HTR-8/SVneo (cell line): ENCODE measurements around the gene ZKSCAN5.
A peak's percentile ranks its signal among the peaks of the same experiment; 100 is the strongest.
"Not testable (repeated sequence)": the region's sequence is repeated elsewhere in the genome, so short reads cannot be mapped to it uniquely, and the experiment has no call there.

Experiments used
- DNase-seq: peaks from one replicate; pipeline ENCODE4 v3.0.0; 2011; ENCODE audit warnings: low spot score, mixed read lengths; ENCODE audit not compliant: insufficient read length
- FAIRE-seq: peaks from 2 replicates; lab custom pipeline; 2011; peaks lifted over from hg19 to GRCh38; lab: Jason Lieb, UNC

ZKSCAN5 gene

DNA sequence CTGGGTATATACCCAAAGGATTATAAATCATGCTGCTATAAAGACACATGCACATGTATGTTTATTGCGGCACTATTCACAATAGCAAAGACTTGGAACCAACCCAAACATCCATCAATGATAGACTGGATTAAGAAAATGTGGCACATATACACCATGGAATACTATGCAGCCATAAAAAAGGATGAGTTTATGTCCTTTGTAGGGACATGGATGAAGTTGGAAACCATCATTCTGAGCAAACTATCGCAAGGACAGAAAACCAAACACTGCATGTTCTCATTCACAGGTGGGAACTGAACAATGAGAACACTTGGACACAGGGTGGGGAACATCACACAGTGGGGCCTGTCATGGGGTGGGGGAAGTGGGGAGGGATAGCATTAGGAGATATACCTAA is 45.1 kb downstream of the ZKSCAN5 start:
- not testable (repeated sequence) for DNase-seq, FAIRE-seq

DNA sequence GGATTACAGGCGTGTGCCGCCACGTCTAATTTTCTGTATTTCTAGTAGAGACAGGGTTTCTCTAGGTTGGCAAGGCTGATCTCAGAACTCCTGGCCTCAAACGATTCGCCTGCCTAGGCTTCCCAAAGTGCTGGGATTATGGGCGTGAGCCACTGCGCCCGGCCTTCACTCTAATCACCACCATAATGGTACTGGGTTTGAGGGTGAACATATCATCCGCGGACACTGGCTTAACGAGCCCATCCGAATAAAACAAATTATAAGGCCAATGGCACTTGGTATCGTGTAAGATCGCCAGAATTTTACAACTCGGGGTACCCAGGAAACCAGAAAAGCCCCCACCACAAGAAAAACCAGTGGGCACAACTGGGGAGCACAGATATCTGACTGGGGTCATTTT is 46.9 kb downstream of the ZKSCAN5 start:
- DNase-seq (no peak), FAIRE-seq (no peak)

DNA sequence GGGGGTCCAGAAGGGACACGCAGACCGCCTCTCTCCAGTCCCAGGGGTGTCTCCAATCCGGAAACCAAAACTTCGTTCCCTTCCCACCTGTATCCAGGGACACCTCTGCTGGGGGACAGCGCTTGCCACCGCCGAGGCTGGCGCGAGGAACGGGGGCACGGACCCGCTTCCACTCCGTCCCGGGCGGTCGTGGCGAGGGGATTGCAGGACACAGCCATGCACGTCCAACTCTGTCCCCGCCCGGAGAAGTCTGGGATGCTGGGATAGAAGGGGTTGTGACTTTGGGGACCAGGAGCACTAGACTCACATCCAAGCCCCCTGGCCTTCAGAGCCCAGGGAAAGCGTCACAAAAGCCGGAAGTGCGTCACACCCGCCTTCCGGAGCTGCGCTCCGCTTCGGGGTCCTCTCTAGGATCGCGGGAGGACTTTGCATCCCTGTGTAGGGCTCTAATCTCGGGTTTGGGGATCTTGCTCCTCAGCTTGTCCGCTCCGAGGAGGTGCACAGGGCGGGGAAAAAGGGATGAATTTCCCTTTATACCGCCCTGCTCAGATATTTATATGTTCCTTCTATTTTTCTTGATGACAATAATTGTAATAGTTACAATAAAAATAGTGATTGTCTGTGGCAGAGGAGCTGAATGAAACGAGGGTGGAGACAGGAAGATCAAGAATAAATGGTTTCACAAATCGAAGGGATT is 47.5 kb downstream of the ZKSCAN5 start, which contains the start of gene FAM200A:
Gene FAM200A (minus strand): TSS at position 348 of the 697 bp plus-strand sequence. CDS start 3,707 bp downstream, outside the sequence.
- FAIRE-seq = no peak
- DNase-seq = peak; percentile 90

DNA sequence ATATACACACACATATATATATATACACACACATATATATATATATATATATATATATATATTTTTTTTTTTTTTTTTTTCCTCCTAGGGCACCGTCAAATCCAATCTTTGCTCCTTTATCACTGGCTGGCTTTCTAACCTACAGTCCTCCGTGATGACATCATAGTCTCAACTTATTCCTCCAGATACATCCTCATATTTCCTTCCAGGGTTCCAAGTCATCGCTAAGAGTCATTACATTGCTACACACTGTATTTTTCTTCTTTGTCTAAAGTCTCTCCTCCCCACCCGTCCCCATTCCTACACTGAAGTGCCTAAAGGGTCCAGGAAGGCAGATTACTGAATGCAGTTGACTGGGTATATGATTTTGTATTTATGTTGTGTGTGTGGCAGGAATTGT is 48.6 kb downstream of the ZKSCAN5 start:
- DNase-seq (no peak), FAIRE-seq (no peak)

DNA sequence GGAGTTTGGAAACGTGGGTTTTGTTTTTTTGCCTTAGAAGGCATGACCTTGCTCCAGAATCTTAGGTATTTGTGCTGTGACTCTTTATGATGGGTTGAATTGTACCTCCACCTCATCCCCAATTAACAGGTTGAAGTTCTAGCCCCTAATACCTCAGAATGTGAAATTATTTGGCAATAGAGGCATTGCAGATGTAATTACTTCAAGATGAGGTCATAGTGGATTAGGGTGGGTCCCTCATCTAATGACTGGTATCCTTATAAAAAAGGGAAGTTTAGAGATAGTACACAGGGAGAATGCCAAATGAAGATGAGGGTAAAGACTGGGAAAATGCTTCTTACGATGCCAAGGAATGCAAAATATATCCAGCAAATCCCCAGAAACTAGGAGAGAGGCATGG is 50.5 kb downstream of the ZKSCAN5 start:
- no peak for FAIRE-seq

DNA sequence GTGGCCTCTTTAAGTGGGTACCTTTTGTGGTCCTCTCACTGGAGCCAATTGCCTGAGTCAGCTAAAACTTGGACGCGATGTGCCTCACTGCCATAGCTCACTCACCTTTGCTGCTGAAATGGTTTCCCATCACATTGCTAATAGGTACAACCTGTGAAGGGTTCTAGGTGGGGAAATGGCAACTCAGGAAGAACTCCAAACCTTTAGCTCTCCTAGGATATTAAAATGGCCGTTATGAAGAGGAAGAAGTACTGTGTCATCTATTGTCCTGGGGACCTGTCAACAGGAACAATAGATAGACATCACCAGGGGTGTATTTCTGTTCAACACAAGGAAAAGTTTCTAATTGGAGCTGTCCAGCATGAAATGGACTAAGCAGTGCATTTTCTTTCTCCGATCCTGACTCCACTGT is 52.7 kb downstream of the ZKSCAN5 start:
- FAIRE-seq (no peak), DNase-seq (no peak)

More for the DNA sequence above, 50.5 kb downstream of the ZKSCAN5 start:
- DNase-seq = no peak

DNA sequence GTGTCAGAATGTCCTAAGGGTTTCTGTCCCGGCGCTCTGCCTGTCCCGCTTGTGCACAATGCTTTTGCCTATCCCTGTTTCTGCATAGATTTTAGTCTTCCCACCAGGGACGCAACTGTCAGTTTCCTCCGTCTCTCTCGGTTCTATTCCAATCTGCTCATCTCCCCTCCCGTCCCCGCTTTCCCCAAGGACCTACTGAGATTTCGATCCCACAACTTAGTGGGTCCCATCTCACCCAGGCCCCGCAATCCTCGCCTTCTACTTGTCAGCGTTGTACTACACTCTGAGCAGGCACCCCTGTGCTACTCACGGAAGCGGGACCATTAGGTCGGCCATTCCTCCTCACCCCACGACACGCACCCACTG is 53.5 kb downstream of the ZKSCAN5 start:
- DNase-seq (no peak), FAIRE-seq (no peak)

DNA sequence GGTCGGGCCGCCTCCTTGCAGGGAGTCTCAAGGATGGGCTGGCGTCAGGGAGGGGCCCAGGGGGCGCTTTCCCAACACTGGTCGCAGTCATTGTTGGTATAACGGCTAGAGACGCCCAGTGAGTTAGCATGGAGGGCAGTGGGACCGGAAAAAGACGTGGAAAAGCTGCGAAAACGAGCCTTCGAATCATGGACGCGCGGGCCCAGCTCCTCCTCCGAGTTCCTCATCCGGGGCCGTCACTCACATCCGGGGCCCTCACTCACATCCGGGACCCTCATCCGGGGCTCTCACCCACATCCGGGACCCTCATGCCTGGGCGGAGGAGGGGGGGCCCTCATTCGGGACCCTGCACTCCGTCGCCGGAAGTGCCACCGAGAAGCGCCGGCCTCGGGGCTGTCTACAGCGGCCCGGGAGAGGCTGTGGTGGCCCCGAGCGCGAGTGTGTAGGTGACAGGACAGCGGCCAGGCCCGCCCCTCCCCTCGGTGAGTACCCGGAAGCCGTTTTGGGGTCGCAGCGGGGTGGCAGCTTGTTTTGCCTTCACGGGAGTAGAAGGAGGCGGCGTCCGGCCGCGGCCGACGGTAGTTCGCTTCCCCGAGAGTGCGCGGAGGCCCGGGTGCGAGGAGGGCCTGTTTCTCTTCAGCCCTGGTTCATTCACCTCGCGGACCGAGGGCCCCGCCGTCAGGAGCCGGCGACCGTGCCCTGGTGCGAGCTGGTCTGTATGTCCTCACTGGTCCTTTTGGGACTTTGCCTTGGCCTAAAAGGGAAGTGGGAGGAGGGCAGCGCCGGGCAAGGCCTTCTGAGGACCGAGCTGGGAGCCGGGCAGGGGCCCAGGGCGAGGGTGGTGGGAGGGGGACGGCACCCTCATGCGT is 54.1 kb downstream of the ZKSCAN5 start, which contains the start of gene ZNF655:
Gene ZNF655 (plus strand): TSS at position 337 of the 869 bp plus-strand sequence. CDS start 1,918 bp downstream, outside the sequence.
- FAIRE-seq (no peak), DNase-seq (peak; percentile 82)

DNA sequence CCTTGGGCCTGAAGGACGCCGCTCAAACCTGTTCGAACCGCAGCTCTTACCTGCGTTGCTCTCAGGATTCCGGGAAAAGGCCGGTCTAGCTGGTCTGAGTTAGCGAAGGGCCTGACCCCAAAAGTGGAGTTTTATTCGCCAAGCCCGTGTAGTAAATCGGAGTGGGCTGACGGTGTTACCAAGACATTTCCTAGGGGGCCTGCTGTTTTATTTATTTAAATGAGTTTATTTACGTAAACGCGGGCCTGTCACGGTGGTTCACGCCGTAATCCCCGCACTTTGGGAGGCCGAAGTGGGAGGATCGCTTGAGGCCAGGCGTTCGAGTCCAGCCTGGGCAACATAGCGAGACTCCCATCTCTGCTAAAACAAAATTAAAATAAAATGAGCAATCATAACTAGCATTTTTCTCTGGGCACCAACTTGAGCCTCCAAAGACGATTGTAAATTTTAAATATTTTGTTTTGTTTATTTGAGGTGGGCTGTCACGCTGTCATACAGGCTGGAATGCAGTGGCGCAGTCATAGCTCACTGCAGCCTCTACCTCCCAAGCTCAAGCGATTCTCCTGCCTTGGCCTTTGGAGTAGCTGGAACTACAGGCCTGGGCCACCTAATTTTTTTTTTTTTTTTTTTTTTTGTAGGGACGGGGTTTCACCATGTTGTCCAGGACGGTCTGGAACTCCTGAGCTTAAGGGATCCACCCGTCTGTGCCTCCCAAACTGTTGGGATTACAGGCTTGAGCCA is 54.9 kb downstream of the ZKSCAN5 start:
- FAIRE-seq = no peak
- no peak for DNase-seq

DNA sequence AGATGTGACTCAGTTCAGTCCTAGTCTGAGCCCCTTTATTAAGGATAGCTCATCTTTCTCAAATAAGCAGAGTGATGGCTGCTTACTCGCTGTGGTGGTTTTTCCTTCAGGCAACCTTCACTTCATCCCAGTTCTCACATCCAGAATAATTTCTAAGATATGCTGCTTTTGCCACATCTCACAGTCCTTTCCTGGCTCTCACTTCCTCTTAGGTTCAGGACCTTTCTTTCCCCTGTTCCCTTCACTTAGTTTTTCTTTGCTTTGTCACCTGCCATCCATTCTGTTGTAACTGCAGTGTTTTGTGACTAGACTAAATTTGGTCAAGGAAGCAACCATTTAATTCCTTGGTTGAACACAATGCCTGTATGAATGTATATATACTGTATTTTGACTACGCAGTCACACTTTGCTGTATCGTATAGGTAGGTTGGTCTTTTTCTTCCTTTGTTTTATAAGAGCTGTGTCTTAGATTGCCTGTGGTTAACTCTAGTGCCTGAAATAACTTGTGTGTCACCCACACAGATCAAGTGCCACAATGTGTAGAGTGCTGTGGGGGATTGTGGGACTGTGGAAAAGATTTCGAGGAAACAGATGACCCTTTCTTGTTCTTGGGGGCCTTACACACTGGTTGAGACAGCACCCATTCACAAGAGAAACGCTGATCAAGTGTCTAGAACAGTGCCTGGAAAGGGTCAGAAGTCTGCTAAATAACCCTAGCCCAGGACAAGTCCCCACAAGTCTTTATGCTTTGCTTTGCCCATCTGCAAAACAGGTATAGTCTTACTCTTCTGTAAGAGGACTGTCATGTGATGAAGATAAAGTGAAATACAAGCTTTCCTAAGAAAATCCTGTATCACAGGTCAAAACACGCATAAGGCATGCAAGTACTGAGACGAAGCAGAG is 56.6 kb downstream of the ZKSCAN5 start:
- DNase-seq (no peak), FAIRE-seq (no peak)

DNA sequence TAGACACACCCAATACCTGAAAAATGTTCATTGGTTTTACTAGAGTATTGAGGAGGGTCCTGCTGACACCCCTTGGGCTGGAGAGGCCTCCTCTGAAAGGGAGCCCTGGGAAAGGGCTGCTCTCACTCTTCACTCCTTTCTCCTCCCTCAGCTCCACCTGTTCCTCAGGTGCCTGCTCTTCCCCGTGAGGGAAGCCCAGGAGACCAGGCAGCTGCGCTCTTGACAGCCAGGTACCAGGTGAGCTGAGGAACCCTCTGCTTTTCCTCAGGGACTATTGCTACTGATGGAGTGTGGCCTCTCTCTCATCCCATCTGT is 57.2 kb downstream of the ZKSCAN5 start:
- no peak for DNase-seq
- no peak for FAIRE-seq

DNA sequence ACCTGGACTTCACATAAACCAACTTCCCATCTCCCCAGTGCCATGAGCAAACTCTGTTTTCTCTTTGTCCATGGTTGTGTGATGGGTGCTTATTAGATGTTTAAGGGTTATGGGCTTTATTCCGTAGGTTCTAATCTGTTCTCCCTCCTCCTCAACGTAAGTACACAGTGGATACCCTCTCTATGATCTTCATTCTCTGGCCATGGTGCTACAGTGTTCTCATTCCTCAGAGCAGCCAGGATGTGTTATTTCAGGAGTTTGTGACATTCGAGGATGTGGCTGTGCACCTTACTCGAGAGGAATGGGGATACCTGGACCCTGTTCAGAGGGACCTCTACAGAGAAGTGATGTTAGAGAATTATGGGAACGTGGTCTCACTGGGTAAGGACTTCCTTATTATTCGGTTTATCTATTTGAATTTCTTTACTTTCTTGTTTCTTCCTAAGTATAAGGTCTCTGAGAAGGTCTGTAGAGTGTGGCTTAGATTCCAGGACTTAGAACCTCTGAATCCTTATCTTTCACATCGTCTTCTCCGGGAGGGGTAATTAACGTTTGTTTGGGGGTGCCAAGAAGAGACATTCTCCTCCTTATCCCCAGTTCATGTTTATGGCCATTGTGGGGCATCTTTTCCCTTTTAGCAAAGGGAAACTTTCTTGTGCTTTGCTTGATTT is 57.8 kb downstream of the ZKSCAN5 start:
- DNase-seq (no peak), FAIRE-seq (no peak)

DNA sequence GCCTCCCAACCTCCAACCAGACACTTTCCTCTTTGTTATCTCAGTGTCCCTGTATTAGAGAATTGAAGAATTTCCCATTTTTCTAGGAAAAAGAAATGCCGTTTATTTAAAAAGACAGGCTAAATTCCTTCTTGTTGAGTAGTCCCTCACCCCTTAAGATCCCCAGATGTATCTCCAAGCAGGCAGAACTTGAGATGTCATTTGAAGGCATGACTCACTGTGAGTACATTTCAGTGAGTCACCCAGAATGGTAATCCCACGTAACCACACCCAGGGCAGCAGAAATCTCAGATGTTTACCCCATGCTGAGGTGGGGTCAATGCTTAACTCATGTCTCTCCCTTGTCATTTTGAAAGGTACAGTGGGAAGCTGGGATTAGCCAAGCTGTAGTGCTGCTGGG is 58.4 kb downstream of the ZKSCAN5 start:
- FAIRE-seq = no peak
- peak; percentile 88 for DNase-seq

DNA sequence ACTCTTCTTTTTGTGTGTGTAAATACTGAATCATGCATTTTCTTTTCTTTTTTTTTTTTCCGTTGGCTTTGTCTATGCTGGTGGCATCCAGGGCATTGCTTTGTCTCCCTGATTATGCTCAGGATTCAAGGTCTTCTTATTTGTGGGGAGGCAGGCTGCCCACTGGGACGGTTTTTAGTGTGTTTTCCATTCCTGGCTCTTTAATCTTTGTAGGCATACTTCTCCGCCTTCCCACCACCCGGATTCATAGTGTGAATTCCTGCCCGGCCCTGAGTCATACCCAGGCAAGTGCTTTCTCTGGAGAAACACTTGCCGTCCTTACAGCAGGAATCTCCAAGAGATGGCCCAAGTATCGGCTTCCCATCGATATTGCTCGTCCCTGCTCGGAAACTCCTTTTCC is 59.2 kb downstream of the ZKSCAN5 start:
- FAIRE-seq (no peak), DNase-seq (no peak)

DNA sequence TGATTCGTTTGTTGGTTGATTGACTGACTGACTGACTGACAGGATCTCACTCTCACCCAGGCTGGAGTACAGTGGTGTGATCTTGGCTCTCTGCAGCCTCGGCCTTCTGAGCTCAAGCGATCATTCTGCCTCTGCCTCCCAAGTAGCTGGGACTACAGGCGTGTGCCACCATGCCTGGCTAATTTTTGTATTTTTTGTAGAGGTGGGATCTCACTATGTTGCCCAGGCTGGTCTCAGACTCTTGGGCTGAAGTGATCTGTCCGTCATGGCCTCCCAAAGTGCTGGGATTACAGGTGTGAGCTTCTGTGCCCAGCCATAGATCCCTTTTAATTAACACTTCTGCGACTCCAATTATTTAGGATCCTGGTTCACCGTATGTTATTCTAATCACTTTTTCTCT is 64.3 kb downstream of the ZKSCAN5 start:
- FAIRE-seq, DNase-seq: not testable (repeated sequence)

DNA sequence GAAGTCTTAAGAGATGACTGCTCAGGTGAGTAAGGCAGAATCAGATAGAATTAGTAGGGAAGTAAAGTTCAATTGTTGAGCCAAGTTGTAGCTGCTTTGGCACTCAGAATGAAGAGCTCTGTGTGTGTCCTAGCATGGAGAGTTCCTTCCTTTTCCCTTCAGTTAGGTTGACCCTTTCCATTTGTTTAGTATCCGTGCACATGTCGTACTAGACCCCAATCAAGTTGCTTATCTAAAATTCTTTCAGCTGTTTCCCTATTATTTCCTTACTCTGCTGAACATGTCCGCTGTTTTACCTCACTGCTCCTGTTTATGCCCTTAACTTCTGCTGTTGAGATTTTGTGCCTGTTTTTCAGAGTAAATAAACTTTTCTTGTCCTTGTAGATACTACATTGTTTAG is 67.3 kb downstream of the ZKSCAN5 start:
- DNase-seq (no peak), FAIRE-seq (no peak)

DNA sequence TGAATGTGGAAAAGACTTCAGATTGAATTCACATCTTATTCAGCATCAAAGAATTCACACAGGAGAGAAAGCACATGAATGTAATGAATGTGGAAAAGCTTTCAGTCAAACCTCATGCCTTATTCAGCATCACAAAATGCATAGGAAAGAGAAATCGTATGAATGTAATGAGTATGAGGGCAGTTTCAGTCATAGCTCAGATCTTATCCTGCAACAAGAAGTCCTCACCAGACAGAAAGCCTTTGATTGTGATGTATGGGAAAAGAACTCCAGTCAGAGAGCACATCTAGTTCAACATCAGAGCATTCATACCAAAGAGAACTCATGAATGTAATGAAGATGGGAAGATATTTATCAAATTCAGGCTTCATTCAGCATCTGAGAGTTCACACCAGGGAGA is 68.8 kb downstream of the ZKSCAN5 start:
- no peak for FAIRE-seq

DNA sequence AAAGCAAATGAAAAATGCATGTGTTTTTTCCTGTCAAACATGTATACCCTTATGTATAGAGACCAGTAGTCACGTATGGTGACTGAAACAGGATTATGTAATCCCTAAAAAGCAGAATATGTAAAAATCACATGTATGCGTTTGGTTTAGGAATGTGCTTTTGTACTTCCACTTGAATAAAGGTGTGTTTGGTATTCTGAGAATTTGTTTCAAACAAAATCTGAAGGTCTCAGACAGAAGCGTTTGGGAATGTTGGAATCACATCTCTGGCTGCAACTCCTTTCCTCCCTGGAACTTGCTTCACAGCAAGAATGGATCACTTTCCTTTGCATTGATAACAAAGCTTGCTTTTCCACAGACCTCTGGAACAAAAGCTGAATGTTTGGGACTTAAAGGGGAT is 71.8 kb downstream of the ZKSCAN5 start:
- FAIRE-seq = no peak
- DNase-seq = no peak

More for the DNA sequence above, 68.8 kb downstream of the ZKSCAN5 start:
- DNase-seq = no peak

DNA sequence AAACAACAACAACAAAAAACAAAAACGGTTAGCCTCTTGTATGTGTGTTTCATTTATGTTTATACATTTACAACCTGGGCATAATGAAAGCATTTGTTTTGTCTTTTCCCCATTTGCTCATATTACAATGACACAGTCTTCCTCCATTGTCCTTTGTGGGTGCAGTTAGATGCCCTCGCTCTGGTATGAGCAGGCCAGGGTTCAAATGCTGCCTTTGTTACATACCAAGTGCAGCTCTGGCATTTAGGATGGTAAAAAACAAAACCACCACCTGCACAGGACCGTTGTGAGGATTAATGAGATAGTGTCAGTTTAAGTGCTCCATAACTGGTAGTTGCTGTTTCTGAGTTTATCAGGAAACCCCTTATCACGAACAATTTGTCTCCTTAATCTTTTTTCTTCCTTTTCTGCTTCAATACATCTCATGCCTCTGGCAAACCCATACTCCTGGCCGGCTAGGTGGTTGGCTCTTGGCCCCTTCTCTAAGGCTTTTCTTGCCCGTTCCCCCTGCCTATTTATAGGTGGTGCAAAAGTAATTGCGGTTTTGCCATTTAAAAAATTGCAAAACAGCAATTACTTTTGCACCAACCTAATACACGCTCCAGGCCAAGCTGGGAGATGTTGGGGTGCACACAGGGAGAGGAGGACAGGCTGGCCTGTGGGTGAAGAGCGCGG is 75.0 kb downstream of the ZKSCAN5 start:
- FAIRE-seq = no peak
- no peak for DNase-seq
